CD4-positive, alpha-beta memory T cell (primary cell): ENCODE results near the gene ERI3. TPM values are rescaled to one million over a fixed set of nuclear protein-coding genes. Genes with fewer than 3 reads are reported as not detected.

ENCODE experiments used
- CTCF ChIA-PET: fragments of 350-600 bp; sonication (Branson Sonifier 250); formaldehyde crosslinking; loops from one replicate; lab custom pipeline; 2021; ENCODE audit warnings: inconsistent platforms; ENCODE audit not compliant: partially characterized antibody; lab: Charles Lee
- POLR2A ChIA-PET: fragments of 350-600 bp; sonication (Branson Sonifier 250); formaldehyde crosslinking; loops from one replicate; lab custom pipeline; 2021; ENCODE audit not compliant: partially characterized antibody; lab: Charles Lee
- DNase-seq, 5 donors: peaks; one replicate each; pipeline versions ENCODE4 v3.0.0 to v3.0.0-alpha.2; 2020 to 2022; ENCODE audit warnings: mixed read lengths in 1 of 5
- H3K27ac ChIP-seq: one replicate; pipeline ENCODE4 v1.7.0; 2013; ENCODE audit warnings: low read depth, low read length
- H3K27me3 ChIP-seq: 2 replicates; pipeline ENCODE4 v1.7.0; 2013; ENCODE audit warnings: mild to moderate bottlenecking, low read length, moderate library complexity; ENCODE audit not compliant: insufficient read depth
- H3K36me3 ChIP-seq: 2 replicates; pipeline ENCODE4 v1.7.0; 2013; ENCODE audit warnings: mild to moderate bottlenecking, low read length, moderate library complexity; ENCODE audit not compliant: insufficient read depth
- H3K4me1 ChIP-seq: 2 replicates; pipeline ENCODE4 v1.7.0; 2013; ENCODE audit warnings: mild to moderate bottlenecking, low read length, moderate library complexity; ENCODE audit not compliant: insufficient read depth
- H3K4me3 ChIP-seq, 2 donors: one replicate each; pipeline ENCODE4 v1.7.0; 2013; ENCODE audit warnings: low read length in 2 of 2, mild to moderate bottlenecking in 1 of 2
- H3K9me3 ChIP-seq, 2 donors: one replicate each; pipeline ENCODE4 v1.7.0; 2013; ENCODE audit warnings: low read length in 2 of 2, control low read depth in 1 of 2; ENCODE audit not compliant: control insufficient read depth in 1 of 2
- H3K27ac Mint-ChIP-seq, 7 donors: one replicate each; pipeline ENCODE4 v1.8.0; 2020 to 2021; ENCODE audit warnings: mixed read lengths in 7 of 7, mild to moderate bottlenecking in 6 of 7, inconsistent platforms in 3 of 7, moderate library complexity in 3 of 7
- H3K27me3 Mint-ChIP-seq, 2 donors: one replicate each; pipeline ENCODE4 v1.8.0; 2020 to 2021; ENCODE audit warnings: mixed read lengths in 2 of 2
- H3K36me3 Mint-ChIP-seq, 2 donors: one replicate each; pipeline ENCODE4 v1.8.0; 2020 to 2021; ENCODE audit warnings: mixed read lengths in 2 of 2, inconsistent platforms in 1 of 2, mild to moderate bottlenecking in 1 of 2
- H3K4me1 Mint-ChIP-seq, 4 donors: one replicate each; pipeline ENCODE4 v1.8.0; 2020 to 2021; ENCODE audit warnings: mixed read lengths in 4 of 4, mild to moderate bottlenecking in 1 of 4
- H3K4me3 Mint-ChIP-seq, 8 donors: one replicate each; pipeline ENCODE4 v1.8.0; 2020 to 2021; ENCODE audit warnings: mixed read lengths in 8 of 8, mild to moderate bottlenecking in 7 of 8, moderate library complexity in 6 of 8, inconsistent platforms in 3 of 8
- H3K9me3 Mint-ChIP-seq, 8 donors: one replicate each; pipeline ENCODE4 v1.8.0; 2020 to 2021; ENCODE audit warnings: mixed read lengths in 8 of 8, mild to moderate bottlenecking in 5 of 8, inconsistent platforms in 3 of 8, moderate library complexity in 1 of 8
- intact Hi-C: fragments of 100-400 bp; cut with micrococcal nuclease; formaldehyde crosslinking; loops from one replicate; pipeline ENCODE4 v1.15.1; 2023
- polyA plus RNA-seq, 2 donors: library from polyadenylated mRNA; unstranded; fragments of 300-500 nt; fragmentation: Illumina TruSeq; gene quantifications; one replicate each; pipeline ENCODE4 v1.2.3, GENCODE V29; 2021
- total RNA-seq, 2 experiments: library from RNA; stranded (reverse); gene quantifications; one replicate each; pipeline ENCODE4 v1.2.3, GENCODE V29; 2021

ERI3 gene
- total and polyA plus RNA-seq, 4 experiments from 2014 or later: 26.4 to 59.4 (median 31.7) TPM

- intact Hi-C loops: no loop called here
- Mint-ChIP-seq H3K27ac (no peak overlapping the region), H3K4me1 (peaks cover 0 to 8% (median 1%) of the 10 kb centered on the region in 4 donors), H3K4me3 (no peak overlapping the region), H3K27me3 (no peaks in the 10 kb centered on the region), H3K9me3 (peaks cover 0 to 2% (median 0%) of the 10 kb centered on the region in 8 donors), H3K36me3 (peaks cover 60 to 68% of the 10 kb centered on the region in 2 donors)
- DNase-seq: no peak
- Histone ChIP-seq H3K36me3 (peaks cover 20% of the 10 kb centered on the region), H3K4me1 (no peaks in the 10 kb centered on the region), H3K27me3 (no peaks in the 10 kb centered on the region), H3K4me3 (no peak overlapping the region), H3K27ac (no peak overlapping the region), H3K9me3 (no peaks in the 10 kb centered on the region)
- ChIA-PET CTCF (interaction anchor here (1.5 kb wide), 1 partner anchor 15 kb away, joined by 5 read pairs; no protein-coding TSS in a partner anchor), POLR2A (no interaction called here)
Measured at GRCh38 chr1:44334968-44335367, 20.1 kb downstream of the ERI3 start.

- peaks cover 55 to 73% of the 10 kb centered on the region in 2 donors for H3K36me3 Mint-ChIP-seq
- peaks cover 0 to 13% (median under 1%) of the 10 kb centered on the region in 4 donors for H3K4me1 Mint-ChIP-seq
- H3K27ac Mint-ChIP-seq: no peak overlapping the region
- Histone ChIP-seq H3K4me1 (no peaks in the 10 kb centered on the region), H3K36me3 (peaks cover 20% of the 10 kb centered on the region), H3K27me3 (no peaks in the 10 kb centered on the region), H3K9me3 (no peaks in the 10 kb centered on the region), H3K27ac (no peak overlapping the region), H3K4me3 (no peak overlapping the region)
- peaks cover 0 to under 1% (median 0%) of the 10 kb centered on the region in 8 donors for H3K9me3 Mint-ChIP-seq
- CTCF ChIA-PET: no interaction called here
- intact Hi-C loops: no loop called here
- no peaks in the 10 kb centered on the region for H3K27me3 Mint-ChIP-seq
- DNase-seq: no peak
- POLR2A ChIA-PET: no interaction called here
- H3K4me3 Mint-ChIP-seq: no peak overlapping the region
Measured at GRCh38 chr1:44333376-44333775, 21.7 kb downstream of the ERI3 start.

DNA sequence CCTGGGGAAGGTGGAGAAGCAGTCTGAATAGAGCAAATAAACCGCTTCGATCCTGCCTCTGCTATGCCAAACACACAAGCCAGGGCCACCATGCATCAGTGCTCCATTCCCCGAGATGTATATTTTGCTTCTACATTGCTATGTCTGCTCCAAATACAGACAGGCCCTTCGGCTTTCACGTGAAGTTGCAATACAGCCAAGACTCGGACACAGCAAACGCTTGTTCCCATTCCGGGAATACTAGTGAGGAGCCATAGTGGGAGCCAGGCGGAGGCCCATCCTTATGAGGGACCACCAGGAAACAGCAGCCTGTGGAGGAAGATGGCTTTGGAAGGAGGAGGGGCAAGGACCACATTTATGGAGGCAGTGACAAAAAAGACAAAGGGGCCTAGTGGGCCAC lies 22.6 kb downstream of the ERI3 start:
- Histone ChIP-seq H3K27me3 (no peaks in the 10 kb centered on the region), H3K4me3 (no peak overlapping the region), H3K9me3 (no peaks in the 10 kb centered on the region), H3K36me3 (peaks cover 15% of the 10 kb centered on the region), H3K27ac (no peak overlapping the region), H3K4me1 (no peaks in the 10 kb centered on the region)
- CTCF ChIA-PET: interaction anchor here (1.0 to 1.7 kb wide), 2 partner anchors 12 to 18 kb away, joined by 3 to 5 read pairs; no protein-coding TSS in a partner anchor
- no peak overlapping the region for H3K27ac Mint-ChIP-seq
- peaks cover 48 to 65% of the 10 kb centered on the region in 2 donors for H3K36me3 Mint-ChIP-seq
- H3K9me3 Mint-ChIP-seq: no peaks in the 10 kb centered on the region
- H3K27me3 Mint-ChIP-seq: no peaks in the 10 kb centered on the region
- intact Hi-C loops: no loop called here
- H3K4me1 Mint-ChIP-seq: peaks cover 0 to 11% (median 0%) of the 10 kb centered on the region in 4 donors
- no peak for DNase-seq
- no peak overlapping the region for H3K4me3 Mint-ChIP-seq
- POLR2A ChIA-PET: no interaction called here

DNA sequence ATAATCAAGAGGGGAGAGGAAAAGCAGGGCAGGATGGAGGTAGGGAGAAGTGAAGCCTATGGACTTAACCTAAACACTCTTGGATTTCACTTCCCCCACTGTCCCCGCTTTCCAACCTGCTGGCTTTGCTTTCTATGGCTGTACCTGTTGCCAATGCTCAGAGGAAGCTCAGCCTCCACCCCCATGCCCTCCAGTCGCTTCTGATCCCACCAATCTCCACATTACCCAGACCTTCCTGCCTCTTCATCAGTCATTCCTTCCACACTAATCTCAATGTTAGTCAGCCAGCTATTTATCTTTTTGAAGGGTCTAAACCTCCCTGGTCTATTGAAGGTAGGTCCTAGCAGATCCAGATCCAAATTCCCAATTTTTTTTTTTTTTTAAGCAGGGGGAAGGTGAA lies 24.1 kb downstream of the ERI3 start:
- H3K27me3 Mint-ChIP-seq: no peaks in the 10 kb centered on the region
- H3K36me3 ChIP-seq: peaks cover under 1% of the 10 kb centered on the region

DNA sequence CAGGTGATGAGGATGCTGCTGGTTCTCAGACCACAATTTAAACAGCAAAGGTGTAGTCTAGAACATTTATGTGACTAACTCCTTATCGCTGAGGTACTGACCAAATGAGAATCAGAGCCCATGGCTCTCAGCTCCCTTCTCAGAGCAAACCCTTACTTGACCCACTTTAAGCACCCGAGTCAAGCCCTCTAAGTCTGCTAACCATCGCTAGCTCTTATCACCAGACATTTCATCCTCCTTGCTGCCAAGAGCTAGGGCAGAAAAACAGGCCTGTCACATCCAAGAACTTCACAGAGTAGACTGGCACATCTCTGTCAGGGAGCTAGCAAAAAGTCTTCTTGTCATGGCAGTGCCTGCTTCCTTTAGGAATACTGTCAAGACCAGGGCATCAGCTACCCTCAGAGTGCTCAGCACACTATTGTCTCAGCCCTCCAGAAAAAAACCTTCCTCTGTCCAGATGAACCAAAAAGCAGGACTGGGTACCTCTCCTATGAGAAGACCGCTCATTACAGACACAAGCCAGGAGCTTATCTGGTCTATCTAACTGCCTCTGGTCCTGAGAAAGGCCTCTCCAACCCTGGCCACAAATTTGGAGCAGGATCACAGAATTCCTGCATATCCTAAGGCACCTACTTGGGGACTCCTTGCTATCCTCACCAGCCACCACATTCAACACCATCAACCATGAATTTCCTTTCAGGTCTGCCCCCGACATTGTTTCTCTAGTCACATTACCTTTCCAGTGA lies 26.2 kb downstream of the ERI3 start:
- intact Hi-C loops: no loop called here
- Mint-ChIP-seq H3K27ac (peak overlapping the region in 1 of 7 donors; percentile 8), H3K4me1 (peaks cover 0 to 9% (median 2%) of the 10 kb centered on the region in 4 donors), H3K9me3 (no peaks in the 10 kb centered on the region), H3K36me3 (peaks cover 33 to 46% of the 10 kb centered on the region in 2 donors), H3K27me3 (no peaks in the 10 kb centered on the region), H3K4me3 (no peak overlapping the region)
- Histone ChIP-seq H3K4me3 (no peak overlapping the region), H3K4me1 (no peaks in the 10 kb centered on the region), H3K9me3 (no peaks in the 10 kb centered on the region), H3K27ac (no peak overlapping the region), H3K36me3 (no peaks in the 10 kb centered on the region), H3K27me3 (no peaks in the 10 kb centered on the region)
- CTCF ChIA-PET: interaction anchor here (1.0 kb wide), 1 partner anchor 322 kb away, joined by 5 read pairs; no protein-coding TSS in a partner anchor
- no peak for DNase-seq
- POLR2A ChIA-PET: no interaction called here

More for the DNA sequence above, 24.1 kb downstream of the ERI3 start:
- DNase-seq: no peak
- no peaks in the 10 kb centered on the region for H3K4me1 ChIP-seq
- no peak overlapping the region for H3K4me3 ChIP-seq
- no peaks in the 10 kb centered on the region for H3K27me3 ChIP-seq
- POLR2A ChIA-PET: no interaction called here
- Mint-ChIP-seq H3K4me3 (no peak overlapping the region), H3K36me3 (peaks cover 34 to 53% of the 10 kb centered on the region in 2 donors), H3K9me3 (no peaks in the 10 kb centered on the region), H3K27ac (peak overlapping the region in 1 of 7 donors; percentile 72), H3K4me1 (peaks cover 0 to 10% (median under 1%) of the 10 kb centered on the region in 4 donors)
- intact Hi-C loops: no loop called here
- CTCF ChIA-PET: interaction anchor here (1.6 kb wide), 1 partner anchor 13 kb away, joined by 5 read pairs; no protein-coding TSS in a partner anchor
- H3K9me3 ChIP-seq: no peaks in the 10 kb centered on the region
- no peak overlapping the region for H3K27ac ChIP-seq

GRCh38 chr1:44327679-44328491 lies 27.2 kb downstream of the ERI3 start:
- peaks cover 0 to 9% (median 3%) of the 10 kb centered on the region in 4 donors for H3K4me1 Mint-ChIP-seq
- POLR2A ChIA-PET: no interaction called here
- no peaks in the 10 kb centered on the region for H3K9me3 ChIP-seq
- H3K4me1 ChIP-seq: no peaks in the 10 kb centered on the region
- intact Hi-C loops: no loop called here
- no peak overlapping the region for H3K27ac ChIP-seq
- CTCF ChIA-PET: interaction anchor here (0.9 to 1.4 kb wide), 3 partner anchors 10 to 323 kb away, joined by 3 to 5 read pairs (median 5); no protein-coding TSS in a partner anchor
- H3K27ac Mint-ChIP-seq: peak overlapping the region in 1 of 7 donors; percentile 29
- no peaks in the 10 kb centered on the region for H3K36me3 ChIP-seq
- no peaks in the 10 kb centered on the region for H3K9me3 Mint-ChIP-seq
- H3K4me3 Mint-ChIP-seq: no peak overlapping the region
- H3K27me3 Mint-ChIP-seq: no peaks in the 10 kb centered on the region
- H3K4me3 ChIP-seq: no peak overlapping the region
- H3K36me3 Mint-ChIP-seq: peaks cover 36 to 47% of the 10 kb centered on the region in 2 donors
- H3K27me3 ChIP-seq: no peaks in the 10 kb centered on the region
- no peak for DNase-seq
